HG03378 (cell line): ENCODE results near the gene NOP14.
"Not testable (repeated sequence)": the region's sequence is repeated elsewhere in the genome, so short reads cannot be mapped to it uniquely, and the experiment has no call there.

Experiments used
- ATAC-seq: cut with Tn5 transposase; IDR thresholded peaks from one replicate; pipeline ENCODE4 v1.9.1; 2021; ENCODE audit warnings: mild to moderate bottlenecking, moderate library complexity; ENCODE audit not compliant: unreplicated experiment

The NOP14 gene

DNA sequence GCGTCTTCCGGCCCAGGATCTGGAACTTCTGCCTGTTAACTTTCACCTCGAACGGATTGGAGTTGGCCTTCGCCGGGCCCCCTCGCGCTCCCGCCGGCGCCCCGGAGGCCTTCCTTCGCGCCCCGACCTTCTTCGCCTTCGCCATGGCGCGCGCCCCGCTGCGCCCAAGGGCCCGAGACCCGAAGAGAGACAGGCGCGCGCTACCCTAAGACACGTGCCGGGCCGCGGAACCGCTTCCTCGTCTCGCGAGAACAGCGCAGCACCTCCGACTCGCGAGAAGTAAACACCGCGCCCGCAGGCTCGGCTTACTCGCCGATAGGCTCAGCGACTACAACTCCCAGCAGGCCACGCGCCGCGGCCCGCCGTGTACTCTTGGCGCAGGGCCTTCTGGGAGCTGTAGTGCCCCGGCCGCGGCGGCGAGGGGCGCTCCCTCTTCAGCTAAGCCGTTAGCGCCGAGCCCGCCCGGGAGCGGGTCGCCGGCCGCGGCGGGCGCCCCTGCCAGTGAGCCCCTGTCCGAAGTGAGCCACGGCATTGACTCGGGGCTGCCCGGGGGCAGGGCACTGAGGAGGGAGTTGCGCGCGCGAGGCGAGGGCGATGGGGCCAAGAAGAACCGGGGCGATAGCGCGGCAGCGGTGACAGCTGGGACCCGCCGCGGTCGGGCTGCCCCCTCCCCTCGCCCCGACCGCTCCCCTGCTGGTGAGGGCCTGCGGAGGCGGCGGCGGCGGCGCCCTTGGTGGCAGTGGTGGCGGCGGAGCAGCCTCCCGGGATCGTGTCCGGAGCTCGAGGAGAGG, at the start of gene NOP14, which contains the start of gene GRK4:
Gene NOP14, minus strand, starts transcription at position 232 of the 791 bp plus-strand sequence. Its CDS starts 87 bp downstream, at position 145.
Gene GRK4, plus strand, starts transcription at position 397 of the 791 bp plus-strand sequence. CDS start 500 bp downstream, outside the sequence.
- ATAC-seq, result peak; percentile 75

DNA sequence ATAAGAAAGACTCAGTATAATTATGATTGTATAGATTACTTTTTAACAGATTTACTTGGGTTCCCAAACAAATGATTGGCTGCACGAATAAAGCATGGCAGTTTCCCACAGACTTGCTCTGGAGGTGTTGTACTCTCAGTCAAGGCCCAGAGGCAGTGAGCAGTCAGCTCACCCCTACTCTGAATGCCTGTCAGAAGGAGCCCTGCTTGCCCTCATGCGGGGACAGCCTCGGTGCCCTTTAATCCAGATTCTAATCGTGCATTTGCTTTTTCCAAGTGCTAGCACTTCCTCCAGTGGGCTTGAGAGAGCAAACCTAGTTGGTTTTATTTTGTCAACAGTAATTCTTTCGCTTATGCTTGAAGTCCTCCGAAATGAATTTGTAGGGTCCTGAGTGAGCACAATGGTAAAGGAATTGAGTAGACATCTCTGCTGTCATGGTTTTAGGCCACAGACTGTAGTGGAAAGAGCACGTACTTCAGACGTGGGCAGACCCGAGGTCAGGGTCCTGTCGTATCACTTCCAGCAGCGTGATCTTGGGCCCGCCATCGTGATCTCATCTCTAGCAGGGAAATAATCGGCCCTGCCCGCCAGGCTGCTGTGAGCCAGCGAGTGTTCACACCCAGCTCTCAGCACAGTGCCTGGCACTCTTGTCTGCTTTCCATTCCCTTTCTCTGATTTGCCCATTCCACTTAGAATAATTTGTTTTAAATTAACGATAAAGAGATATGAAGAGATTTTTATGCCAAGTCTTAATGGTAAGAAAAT, 48.4 kb upstream of the NOP14 start:
- ATAC-seq, result no peak

DNA sequence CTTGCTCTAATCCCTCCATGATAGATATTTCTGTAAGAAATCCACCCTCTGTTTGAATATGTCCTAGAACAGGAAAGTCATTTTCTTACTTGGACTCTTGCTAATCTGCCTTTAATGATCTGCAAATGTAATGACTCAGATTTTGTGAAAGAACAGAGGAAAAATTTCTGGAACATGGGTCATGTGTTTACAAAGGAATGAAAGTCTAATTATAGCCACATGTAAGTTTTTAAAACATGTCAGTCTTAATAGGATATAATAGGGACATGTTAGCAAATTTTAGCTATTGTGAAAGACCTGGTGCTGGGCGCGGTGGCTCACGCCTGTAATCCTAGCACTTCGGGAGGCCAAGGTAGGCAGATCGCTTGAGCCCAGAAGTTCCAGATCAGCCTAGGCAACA, 47.8 kb upstream of the NOP14 start:
- ATAC-seq, result no peak

DNA sequence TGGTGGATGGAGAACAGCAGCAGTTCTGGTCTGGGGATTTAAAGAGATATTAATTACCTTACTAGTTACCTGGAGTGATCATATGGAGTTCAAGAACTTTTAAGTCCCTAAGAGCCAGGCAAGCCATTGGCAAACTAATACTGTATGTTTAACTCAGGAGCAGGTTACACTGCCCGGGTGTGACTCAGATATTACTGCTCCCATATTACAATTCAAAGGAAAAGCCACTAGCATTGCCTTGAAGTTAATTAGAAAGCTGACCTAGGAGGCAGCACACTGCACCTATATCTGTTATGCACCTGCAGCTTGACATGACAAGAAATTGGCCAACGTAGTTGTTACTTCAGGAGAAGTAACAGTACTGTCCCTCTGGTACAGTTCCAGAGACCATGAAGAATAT, 47.4 kb upstream of the NOP14 start:
- no peak for ATAC-seq

DNA sequence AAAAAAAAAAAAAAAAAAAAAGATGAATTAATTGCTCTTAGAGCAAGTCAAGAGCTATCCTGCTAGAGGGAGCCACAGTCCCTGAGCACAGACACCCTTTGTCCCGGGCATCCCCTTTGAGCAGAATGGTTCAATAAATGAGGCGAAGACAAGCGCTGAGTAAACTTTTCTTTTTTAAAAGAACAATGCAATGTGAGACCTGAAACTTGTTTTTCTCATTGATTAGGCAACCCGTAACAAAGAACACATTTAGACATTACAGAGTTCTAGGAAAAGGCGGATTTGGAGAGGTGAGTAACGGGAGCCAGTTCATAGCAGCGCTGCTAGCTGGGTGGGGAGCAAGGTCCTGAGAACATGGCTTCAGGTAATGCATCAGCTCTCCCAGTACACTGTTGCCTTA, 46.2 kb upstream of the NOP14 start:
- ATAC-seq, result no peak

DNA sequence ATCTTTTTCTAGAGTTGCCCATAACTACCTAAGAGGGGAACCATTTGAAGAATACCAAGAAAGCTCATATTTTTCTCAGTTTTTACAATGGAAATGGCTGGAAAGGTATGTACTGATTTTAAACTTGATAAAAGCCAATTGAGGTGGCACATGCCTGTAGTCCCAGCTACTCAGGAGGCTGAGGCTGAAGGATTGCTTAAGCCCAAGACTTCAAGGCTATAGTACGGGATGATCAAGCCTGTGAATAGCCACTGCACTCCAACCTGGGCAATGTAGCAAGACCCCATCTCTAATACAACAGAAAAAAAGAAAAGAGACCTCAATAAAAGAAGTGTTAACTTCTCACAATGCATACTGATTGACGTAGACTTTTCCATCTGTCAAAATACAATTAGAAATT, 44.5 kb upstream of the NOP14 start:
- no peak for ATAC-seq

DNA sequence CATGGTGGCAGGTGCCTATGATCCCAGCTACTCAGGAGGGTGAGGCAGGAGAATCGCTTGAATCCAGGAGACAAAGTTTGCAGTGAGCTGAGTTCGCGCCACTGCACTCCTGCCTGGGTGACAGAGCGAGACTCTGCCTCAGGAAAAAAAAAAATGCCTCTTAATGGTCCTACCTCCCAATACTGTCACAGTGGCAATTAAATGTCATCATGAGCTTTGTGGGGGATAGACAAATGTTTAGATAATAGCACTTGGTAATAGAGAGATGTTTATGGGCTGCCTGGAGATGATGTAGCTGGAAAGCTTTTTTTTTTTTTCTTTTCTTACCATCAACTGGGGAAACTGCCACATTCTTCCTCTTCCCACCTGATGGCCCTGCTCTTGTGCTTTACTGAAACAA, 33.2 kb upstream of the NOP14 start:
- ATAC-seq, result no peak

DNA sequence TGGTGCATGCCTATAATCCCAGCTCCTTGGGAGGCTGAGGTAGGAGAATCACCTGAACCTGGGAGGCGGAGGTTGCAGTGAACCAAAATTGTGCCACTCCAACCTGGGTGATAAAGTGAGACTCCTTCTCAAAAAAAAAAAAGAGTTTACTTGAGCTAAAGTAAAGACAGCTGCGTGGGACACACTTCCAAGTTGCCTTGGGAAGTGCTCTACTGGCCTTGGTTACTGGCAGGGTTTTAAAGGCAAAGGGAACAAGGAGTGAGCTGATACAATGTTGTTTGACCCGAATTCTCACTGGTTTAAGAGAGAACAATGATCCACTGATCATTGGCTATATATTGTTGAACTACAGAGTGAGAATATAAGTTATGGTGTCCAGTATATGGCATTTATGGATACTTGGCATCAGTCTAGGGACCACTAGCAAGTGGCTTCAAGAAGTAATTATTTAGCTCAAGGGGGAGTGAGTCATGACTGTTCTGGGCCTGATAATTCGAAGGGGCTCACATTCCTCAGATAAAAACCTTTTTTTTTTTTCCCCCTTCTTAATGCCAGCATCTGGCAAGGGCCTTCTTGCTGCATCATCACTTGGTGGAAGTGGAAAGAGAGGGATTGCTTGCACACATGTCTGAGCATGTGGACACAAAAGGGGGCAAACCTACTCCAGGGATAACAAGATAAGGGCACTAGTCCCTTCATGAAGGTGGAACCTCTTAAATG, 32.5 kb upstream of the NOP14 start:
- no peak for ATAC-seq

DNA sequence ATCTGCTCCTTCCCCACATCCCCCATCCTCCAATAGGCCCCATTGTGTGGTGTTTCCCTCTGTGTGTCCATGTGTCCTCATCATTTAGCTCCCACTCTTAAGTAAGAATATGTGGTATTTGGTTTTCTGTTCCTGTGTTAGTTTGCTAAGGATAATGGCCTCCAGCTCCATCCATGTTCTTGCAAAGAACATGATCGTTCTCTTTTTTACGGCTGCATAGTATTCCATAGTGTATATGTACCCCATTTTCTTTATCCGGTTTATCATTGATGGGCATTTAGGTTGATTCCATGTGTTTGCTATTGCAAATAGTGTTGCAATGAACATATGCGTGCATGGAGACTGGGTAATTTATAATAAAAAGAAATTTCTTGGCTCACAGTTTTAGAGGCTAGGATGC, 31.7 kb upstream of the NOP14 start:
- ATAC-seq, result no peak

DNA sequence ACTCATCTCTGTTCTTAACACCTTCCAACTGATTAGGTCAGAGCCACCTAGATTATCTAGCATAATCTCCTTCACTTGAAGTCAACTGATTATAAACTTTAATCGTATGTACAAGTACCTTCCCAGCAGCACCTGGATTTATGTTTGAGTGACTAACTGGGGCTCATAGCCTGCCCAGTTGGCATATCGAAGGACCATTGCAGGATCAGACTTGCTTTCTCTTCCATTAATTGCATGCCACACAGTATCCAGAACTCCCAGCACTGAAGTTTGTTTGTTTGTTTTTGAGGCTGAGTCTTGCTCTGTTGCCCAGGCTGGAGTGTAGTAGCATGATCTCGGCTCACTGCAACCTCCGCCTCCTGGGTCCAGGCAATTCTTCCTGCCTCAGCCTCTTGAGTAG, 28.0 kb upstream of the NOP14 start:
- ATAC-seq, result no peak

DNA sequence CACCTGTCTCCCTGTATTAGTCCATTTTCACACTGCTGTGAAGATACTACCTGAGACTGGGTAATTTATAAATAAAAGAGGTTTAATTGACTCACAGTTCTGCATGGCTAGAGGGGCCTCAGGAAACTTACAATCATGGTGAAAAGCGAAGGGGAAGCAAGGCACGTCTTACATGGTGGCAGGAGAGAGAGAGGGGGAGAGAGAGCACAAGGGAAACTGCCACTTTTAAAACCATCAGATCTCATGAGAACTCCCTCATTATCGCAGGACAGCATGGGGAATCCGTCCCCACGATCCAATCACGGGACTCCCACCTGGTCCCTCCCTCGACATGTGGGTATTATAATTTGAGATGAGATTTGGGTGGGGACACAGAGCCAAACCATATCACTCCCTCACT, 20.5 kb upstream of the NOP14 start:
- not testable (repeated sequence) for ATAC-seq

DNA sequence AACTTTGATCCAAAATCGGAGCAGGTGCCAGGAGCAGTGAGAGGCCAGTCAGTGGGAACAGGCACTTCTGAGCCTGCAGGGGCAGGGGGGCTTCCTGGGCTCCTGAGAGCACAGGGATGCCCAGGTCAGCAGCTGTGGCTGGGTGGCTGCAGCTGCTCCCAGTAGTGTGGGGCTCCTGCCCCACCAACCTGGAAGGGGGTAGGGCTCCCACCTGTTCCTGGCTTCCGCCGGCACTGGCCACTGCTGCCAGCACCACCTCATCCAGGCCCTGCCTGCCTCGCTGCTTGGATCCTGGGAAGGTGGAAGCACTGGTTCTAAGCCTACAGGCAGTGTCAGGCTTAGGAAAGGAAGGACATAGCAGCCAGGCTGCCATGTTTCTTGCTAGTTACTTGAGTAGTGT, 18.8 kb upstream of the NOP14 start:
- ATAC-seq, result no peak

DNA sequence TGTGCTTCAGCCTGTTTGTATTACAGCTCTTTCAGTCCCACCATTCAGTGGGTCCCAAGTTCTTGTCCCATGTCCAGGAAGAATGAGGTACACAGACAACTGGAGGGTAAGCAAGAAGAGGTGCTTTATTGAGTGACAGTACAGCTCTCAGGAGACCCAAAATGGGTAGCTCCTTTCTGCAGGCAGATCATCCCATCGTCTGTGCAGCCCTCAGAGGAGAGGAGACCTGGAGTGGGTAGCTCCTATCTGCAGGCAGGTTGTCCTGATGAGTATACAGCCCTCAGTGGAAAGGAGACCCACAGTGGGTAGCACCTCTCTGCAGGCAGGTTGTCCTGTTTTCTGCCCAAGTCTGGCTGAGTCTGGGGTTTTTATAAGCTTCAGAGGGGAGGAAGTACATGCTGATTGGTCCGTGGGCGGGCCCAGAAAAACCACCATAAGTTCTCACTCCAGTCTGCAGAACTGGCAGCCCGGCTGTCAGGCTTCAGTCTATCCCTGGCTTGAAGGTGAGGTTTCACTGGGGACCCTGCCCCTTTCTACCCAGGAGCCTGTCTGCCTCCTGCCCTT, 18.1 kb upstream of the NOP14 start:
- ATAC-seq, result no peak

DNA sequence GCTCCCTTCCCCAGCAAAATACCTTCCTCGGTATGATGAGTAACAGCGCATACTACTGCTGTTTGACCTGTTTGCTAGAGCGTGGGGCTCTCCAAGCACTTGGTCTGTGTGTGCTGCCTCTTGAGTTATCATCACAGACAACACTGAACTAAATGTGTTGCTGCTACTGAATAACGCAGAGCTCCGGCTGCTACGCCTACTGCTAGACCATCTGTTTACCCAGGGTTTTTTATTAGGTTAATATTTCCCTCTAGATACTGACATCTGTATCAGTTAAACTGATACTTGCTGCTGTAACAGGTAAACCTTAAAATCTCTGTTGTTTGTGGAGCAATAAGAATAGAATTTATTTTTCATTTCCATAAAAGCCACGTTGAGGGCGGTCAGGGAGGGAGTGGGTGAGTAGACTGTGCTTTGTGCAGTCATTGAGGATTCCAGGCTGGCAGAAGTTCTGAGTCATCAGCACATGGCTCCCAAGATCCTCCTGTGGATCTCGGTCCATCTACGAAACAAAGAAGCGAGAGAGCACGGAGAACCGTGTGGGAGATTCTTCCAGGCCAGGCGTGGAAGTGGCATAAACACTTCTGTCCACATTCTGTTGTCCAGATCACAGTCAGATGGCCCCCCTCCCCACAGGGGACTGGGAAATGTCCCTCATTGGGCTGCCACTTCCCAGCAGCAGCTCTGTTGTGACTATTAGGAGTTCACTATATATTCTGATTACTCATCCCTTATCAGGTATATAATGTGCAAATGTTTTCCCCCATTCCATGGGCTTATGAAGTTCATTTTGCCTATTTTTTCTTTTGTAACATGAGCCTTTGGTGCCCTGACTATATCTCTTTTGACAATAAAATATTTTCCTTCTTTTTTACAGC, 14.2 kb upstream of the NOP14 start:
- no peak for ATAC-seq

DNA sequence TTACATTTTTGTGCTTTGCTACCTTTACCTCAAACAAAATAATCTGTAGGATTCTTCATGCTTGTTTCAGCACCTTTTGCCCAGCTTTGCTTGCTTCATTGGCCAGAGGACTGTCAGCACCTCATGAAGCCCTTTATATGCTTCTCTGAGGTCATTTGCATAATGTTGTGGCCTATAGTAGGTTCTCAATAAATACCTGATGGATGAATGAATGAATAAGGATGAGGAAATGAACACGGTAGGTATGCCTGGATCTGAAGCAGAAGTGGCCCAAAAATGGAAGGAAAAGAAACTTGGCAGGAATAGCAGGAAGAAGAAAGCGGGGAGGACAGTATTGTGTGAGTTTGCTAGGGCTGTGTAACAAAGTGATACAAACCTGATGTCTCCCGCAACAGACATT, 8.1 kb upstream of the NOP14 start:
- no peak for ATAC-seq

DNA sequence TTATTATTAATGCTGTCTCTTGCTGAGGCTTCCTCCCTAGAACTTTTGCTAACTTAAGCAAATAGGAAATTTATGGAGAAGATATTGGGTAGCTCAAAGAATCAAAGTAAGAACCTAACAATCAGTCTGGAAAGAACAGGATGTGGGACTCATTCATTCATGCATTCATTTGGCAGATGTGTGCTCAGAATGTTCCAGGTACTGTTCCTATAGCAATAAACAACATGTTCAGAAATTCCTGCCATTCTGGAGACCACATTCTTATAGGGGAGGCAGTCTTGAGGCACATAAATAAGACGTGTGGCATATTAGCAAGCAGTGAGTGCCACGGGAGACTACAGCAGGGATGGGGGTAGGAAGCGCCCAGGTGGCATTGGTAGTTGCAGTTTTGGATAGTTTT, 5.2 kb upstream of the NOP14 start:
- ATAC-seq, result no peak

DNA sequence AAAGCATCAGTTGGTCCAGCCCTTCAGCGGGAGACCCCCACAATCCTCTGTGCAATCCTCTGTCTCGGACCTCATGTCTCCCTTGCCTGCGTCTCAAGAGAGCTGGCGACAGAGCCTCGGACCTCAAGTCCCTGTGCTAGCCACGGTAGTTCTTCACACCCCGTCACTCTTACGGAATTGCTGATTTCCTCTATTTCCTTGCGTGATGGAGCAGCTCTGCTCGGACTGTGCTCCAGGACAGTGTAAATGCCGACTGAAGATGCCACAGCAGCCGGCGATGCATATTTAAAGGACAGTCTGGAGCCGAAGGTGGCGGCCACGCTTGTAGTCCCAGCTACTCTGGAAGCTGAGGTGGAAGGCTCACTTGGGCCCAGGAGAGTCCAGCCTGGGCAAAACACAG, 2.1 kb upstream of the NOP14 start:
- ATAC-seq, result no peak

DNA sequence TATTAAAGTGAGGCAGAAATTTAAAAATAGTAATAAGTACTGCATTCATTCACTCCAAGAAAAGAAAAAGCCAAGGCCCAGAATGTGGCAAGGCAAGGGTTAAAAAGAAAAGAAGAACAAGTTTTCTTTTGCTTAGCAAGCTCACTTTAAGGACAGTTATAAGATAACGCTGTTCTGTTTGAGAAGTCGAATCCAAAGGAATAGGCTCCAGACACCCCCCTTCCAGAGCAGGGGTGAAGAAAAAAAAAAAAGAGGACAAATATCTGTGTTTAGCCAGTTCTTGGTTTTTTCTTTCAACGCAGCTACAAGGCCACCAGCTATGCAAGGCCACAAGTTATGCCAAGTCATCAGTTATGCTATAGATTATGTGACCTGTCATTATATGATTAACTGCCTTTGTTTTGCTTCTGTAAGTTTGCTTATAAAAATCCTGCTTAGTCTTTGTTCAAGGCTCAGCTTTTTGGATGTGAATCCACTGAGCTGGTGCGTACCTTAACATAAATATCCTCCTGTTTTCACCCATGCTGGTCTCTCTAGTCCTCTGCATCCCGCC, 1.6 kb upstream of the NOP14 start:
- ATAC-seq, result no peak

DNA sequence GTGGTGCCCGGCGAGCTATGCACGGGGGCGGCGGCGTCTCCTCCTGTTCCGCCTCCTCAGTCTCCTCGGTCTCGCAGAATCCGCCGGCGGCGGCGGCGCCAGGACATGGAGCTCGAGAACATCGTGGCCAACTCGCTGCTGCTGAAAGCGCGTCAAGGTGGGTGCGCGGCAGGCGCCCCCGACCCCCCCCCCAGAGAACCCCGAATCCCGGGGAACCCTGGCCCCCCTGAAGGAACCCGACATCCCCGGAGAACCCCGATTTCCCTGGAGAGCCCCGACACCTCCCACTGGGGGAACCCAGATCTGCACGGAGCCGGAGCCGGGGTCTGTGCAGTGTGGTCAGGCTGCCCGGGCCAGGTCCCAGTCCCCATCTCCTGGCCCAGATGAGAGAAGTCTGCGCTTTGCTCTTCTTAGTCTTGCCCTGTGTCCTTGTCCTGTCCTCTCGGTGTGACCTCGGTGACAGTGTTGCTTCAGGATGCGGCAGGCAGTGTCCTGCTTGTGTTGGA, 813 bp upstream of the NOP14 start:
- no peak for ATAC-seq
